ENCODE measurements around the gene SRSF12. TPM values are rescaled to one million over a fixed set of nuclear protein-coding genes. Genes with fewer than 3 reads are reported as not detected.

Gene SRSF12
- polyA plus RNA-seq, 1 donor = 2.6 TPM

- H3K27ac ChIP-seq (ENCODE audit: low read length) = no peak overlapping the region
- WGBS (ENCODE audit: insufficient coverage, low lambda C conversion rate) = 60% methylated on average over 1 of the region's 3 CpGs
- H3K4me1 ChIP-seq (ENCODE audit: control insufficient read depth, insufficient read depth, low read length) = no peaks in the 10 kb centered on the region
- no peak for DNase-seq
- H3K27me3 ChIP-seq (ENCODE audit: control insufficient read depth, insufficient read depth, low read length) = no peaks in the 10 kb centered on the region
- H3K4me3 ChIP-seq (ENCODE audit: low read length) = no peak overlapping the region
- no peaks in the 10 kb centered on the region for H3K9me3 ChIP-seq (ENCODE audit: control insufficient read depth, low read depth, low read length)
- peaks cover 26% of the 10 kb centered on the region for H3K36me3 ChIP-seq (ENCODE audit: control insufficient read depth, insufficient read depth, low read length)
These were observed 32.9 kb downstream of the SRSF12 start for GRCh38 chr6:89084954-89085353.

DNA sequence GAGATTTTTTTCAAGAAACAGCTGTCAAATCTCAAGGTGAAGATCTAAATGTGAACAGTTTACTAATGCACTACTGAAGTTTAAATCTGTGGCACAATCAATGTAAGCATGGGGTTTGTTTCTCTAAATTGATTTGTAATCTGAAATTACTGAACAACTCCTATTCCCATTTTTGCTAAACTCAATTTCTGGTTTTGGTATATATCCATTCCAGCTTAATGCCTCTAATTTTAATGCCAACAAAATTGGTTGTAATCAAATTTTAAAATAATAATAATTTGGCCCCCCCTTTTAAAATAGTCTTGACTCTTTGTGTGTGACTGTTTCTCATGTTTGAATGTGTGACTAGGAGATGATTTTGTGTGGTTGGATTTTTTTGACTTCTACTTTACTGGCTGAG lies 33.3 kb downstream of the SRSF12 start:
- Histone ChIP-seq H3K4me1 (ENCODE audit: control insufficient read depth, insufficient read depth, low read length) (no peaks in the 10 kb centered on the region), H3K27me3 (ENCODE audit: control insufficient read depth, insufficient read depth, low read length) (no peaks in the 10 kb centered on the region), H3K4me3 (ENCODE audit: low read length) (no peak overlapping the region), H3K27ac (ENCODE audit: low read length) (no peak overlapping the region), H3K9me3 (ENCODE audit: control insufficient read depth, low read depth, low read length) (no peaks in the 10 kb centered on the region), H3K36me3 (ENCODE audit: control insufficient read depth, insufficient read depth, low read length) (peaks cover 26% of the 10 kb centered on the region)
- no peak for DNase-seq

DNA sequence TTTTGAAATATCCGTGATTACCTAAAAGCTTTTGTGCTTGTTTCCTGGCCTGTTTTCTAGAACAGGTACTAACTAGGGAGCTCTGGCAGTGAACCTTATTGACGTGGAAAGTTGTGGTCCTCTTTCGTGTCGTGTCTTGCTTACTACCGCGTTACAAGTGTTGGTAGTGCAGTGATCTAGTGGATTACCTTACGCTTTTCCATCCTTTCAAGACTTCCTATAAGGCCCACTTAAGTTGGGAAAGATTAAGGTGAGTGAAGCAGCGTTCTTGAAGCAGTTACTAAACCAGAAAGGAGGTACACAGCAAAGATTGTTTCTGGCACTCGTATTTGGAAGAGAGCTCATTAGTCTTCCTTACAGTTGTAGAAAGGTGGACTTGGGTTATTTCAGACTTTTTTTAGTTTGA lies 35.4 kb downstream of the SRSF12 start:
- Histone ChIP-seq H3K27me3 (ENCODE audit: control insufficient read depth, insufficient read depth, low read length) (no peaks in the 10 kb centered on the region), H3K4me3 (ENCODE audit: low read length) (peak overlapping the region; percentile 100), H3K4me1 (ENCODE audit: control insufficient read depth, insufficient read depth, low read length) (no peaks in the 10 kb centered on the region), H3K36me3 (ENCODE audit: control insufficient read depth, insufficient read depth, low read length) (peaks cover 26% of the 10 kb centered on the region), H3K9me3 (ENCODE audit: control insufficient read depth, low read depth, low read length) (no peaks in the 10 kb centered on the region), H3K27ac (ENCODE audit: low read length) (peak overlapping the region; percentile 100)
- no CpG with 5 or more reads among the region's 9 CpGs for WGBS (ENCODE audit: insufficient coverage, low lambda C conversion rate)
- DNase-seq = peak in 1 of 2 donors; percentile 72

DNA sequence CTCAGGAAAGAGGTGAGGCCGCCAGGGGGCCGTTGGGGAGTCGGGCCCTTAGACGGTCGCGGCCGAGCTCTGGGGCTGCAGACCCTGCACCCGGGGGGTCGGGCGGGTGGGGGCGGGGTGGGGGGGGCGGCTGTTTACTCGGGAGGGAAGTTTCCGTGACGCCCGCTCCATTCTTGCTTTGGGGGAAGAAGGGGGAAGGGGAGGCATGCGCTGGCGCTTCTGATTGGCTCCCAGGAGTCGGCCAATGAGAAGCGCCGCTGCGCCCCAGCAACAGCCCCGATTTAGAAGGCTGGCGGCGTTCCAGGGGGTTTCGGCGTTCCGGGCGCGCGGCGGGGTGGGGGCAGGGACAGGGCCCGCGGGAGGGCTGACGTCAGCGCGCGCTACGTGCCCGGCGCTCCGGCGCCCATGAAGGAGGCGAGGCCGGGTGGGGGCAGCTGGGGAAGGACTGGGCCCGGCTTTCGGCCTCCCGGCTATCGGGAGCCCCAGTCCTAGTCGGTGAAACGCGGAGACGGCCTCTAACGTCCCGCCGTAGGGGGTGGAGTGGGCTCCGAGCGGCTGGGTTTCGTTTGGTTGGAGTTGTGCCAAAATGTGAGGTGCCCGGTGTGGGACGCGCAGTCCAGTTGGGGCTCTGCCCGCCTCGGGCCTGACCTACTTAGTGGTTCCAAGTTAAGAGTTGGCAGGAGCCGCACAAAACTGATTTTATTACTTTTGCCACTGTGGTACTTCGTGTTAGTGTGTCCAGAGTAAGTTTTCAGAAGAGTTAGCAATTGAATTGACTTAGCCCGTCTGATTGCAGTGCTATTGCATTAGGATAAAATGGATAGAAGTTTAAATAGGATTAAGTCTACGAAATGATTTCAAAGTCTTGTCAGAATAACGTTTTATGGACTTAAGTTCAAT lies 36.2 kb downstream of the SRSF12 start:
- H3K9me3 ChIP-seq (ENCODE audit: control insufficient read depth, low read depth, low read length) = no peaks in the 10 kb centered on the region
- no peaks in the 10 kb centered on the region for H3K27me3 ChIP-seq (ENCODE audit: control insufficient read depth, insufficient read depth, low read length)
- peak overlapping the region; percentile 100 for H3K27ac ChIP-seq (ENCODE audit: low read length)
- 0% methylated on average over 1 of the region's 69 CpGs for WGBS (ENCODE audit: insufficient coverage, low lambda C conversion rate)
- DNase-seq = peak; percentile 97 to 99
- peak overlapping the region; percentile 100 for H3K4me3 ChIP-seq (ENCODE audit: low read length)
- no peaks in the 10 kb centered on the region for H3K4me1 ChIP-seq (ENCODE audit: control insufficient read depth, insufficient read depth, low read length)
- peaks cover 26% of the 10 kb centered on the region for H3K36me3 ChIP-seq (ENCODE audit: control insufficient read depth, insufficient read depth, low read length)

GRCh38 chr6:89081129-89081422 lies 36.8 kb downstream of the SRSF12 start:
- peak overlapping the region; percentile 100 for H3K27ac ChIP-seq (ENCODE audit: low read length)
- WGBS (ENCODE audit: insufficient coverage, low lambda C conversion rate) = no CpG with 5 or more reads among the region's 36 CpGs
- H3K4me1 ChIP-seq (ENCODE audit: control insufficient read depth, insufficient read depth, low read length) = no peaks in the 10 kb centered on the region
- no peaks in the 10 kb centered on the region for H3K27me3 ChIP-seq (ENCODE audit: control insufficient read depth, insufficient read depth, low read length)
- DNase-seq = no peak
- H3K4me3 ChIP-seq (ENCODE audit: low read length) = peak overlapping the region; percentile 100
- no peaks in the 10 kb centered on the region for H3K9me3 ChIP-seq (ENCODE audit: control insufficient read depth, low read depth, low read length)
- peaks cover 25% of the 10 kb centered on the region for H3K36me3 ChIP-seq (ENCODE audit: control insufficient read depth, insufficient read depth, low read length)

DNA sequence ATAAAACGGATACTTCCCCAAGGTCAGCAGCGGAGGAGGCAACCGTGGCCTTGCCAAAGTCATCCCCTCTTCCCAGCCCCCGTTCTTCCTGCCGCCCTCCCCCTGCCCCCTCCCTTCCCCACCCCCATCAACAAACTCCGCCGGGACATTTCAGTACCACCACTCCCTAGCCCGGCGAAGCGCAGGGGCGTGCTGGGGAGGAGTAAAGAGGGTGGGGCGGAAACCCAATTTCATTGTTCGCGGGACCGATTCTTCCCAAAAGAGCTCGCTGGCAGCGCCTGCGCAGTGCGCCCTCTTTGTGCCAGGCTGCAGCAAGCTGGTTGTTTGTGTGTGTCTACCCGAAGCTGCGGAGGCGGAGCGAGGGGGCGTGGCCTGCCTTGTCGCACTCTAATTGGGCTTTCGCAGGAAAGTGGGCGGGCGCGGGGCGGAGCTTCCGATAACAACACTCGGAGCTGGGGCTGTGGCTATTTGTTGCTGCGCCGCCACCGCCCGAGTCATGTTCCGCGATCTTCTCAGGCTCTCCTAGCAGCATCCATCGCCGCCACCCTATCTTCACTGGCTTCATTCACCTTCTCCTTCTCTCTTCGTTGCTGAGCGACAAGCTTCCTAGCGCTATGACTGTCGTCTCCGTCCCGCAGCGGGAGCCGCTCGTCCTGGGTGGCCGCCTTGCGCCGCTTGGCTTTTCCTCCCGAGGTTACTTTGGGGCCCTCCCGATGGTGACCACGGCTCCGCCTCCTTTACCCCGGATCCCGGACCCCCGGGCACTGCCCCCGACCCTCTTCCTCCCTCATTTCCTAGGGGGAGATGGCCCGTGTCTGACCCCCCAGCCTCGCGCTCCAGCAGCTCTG lies 37.4 kb downstream of the SRSF12 start, which contains the start of gene PNRC1:
Gene PNRC1 (plus strand): TSS at position 471 of the 848 bp plus-strand sequence. CDS start 144 bp downstream, at position 615.
- H3K9me3 ChIP-seq (ENCODE audit: control insufficient read depth, low read depth, low read length) = no peaks in the 10 kb centered on the region
- WGBS (ENCODE audit: insufficient coverage, low lambda C conversion rate) = no CpG with 5 or more reads among the region's 63 CpGs
- peak; percentile 99 to 100 for DNase-seq
- peak within 1 kb of the TSS; percentile 100 for H3K27ac ChIP-seq (ENCODE audit: low read length)
- peaks cover 19% of the 10 kb centered on the region for H3K36me3 ChIP-seq (ENCODE audit: control insufficient read depth, insufficient read depth, low read length)
- no peaks in the 10 kb centered on the region for H3K27me3 ChIP-seq (ENCODE audit: control insufficient read depth, insufficient read depth, low read length)
- peak within 1 kb of the TSS; percentile 100 for H3K4me3 ChIP-seq (ENCODE audit: low read length)
- no peaks in the 10 kb centered on the region for H3K4me1 ChIP-seq (ENCODE audit: control insufficient read depth, insufficient read depth, low read length)

DNA sequence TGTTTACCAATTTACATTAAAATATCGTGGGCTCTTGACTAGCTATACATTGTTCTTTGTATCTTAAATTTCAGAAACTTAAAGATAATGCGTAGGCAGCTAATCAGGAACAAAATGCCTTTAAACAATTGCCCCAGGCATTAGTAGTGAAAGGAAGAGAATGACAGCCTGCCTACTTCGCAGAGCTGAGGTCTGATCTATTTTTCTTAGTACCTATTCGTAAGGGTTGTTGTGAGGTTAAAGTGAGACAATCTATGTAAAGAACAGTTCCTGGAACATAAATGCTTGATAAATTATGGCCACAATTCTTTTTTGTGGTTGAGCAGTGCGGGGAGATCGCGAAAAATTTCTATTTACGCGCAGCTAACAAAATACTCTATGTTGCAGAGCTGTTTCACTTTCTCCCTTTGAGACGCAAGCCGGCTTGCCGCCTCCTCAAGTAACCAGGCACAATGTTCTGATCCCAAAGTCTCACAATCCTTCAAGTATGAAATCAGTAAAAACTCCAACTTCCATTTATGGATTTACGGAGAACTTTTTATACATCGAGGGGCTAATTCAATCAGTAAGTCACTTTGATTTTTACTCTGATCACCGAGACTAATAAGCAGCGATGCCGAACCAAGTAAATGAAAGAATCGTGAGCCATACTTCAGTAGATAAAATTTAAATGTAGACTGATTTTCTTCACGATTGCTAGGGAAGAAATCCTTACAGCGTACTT lies 38.2 kb downstream of the SRSF12 start:
- 0% methylated on average over 1 of the region's 20 CpGs for WGBS (ENCODE audit: insufficient coverage, low lambda C conversion rate)
- Histone ChIP-seq H3K27ac (ENCODE audit: low read length) (peak overlapping the region; percentile 100), H3K4me3 (ENCODE audit: low read length) (peak overlapping the region; percentile 100), H3K4me1 (ENCODE audit: control insufficient read depth, insufficient read depth, low read length) (no peaks in the 10 kb centered on the region), H3K9me3 (ENCODE audit: control insufficient read depth, low read depth, low read length) (no peaks in the 10 kb centered on the region), H3K27me3 (ENCODE audit: control insufficient read depth, insufficient read depth, low read length) (no peaks in the 10 kb centered on the region), H3K36me3 (ENCODE audit: control insufficient read depth, insufficient read depth, low read length) (peaks cover 11% of the 10 kb centered on the region)
- DNase-seq = peak; percentile 43 to 83

GRCh38 chr6:89073840-89074239 lies 44.0 kb downstream of the SRSF12 start:
- Histone ChIP-seq H3K36me3 (ENCODE audit: control insufficient read depth, insufficient read depth, low read length) (no peaks in the 10 kb centered on the region), H3K9me3 (ENCODE audit: control insufficient read depth, low read depth, low read length) (no peaks in the 10 kb centered on the region), H3K27me3 (ENCODE audit: control insufficient read depth, insufficient read depth, low read length) (no peaks in the 10 kb centered on the region), H3K27ac (ENCODE audit: low read length) (no peak overlapping the region), H3K4me3 (ENCODE audit: low read length) (no peak overlapping the region), H3K4me1 (ENCODE audit: control insufficient read depth, insufficient read depth, low read length) (peaks cover 2% of the 10 kb centered on the region)
- DNase-seq = no peak
- WGBS (ENCODE audit: insufficient coverage, low lambda C conversion rate) = 83% methylated on average over 1 of the region's 2 CpGs

GRCh38 chr6:89073014-89073620 lies 44.8 kb downstream of the SRSF12 start:
- Histone ChIP-seq H3K4me3 (ENCODE audit: low read length) (no peak overlapping the region), H3K4me1 (ENCODE audit: control insufficient read depth, insufficient read depth, low read length) (peaks cover 2% of the 10 kb centered on the region), H3K27ac (ENCODE audit: low read length) (no peak overlapping the region), H3K9me3 (ENCODE audit: control insufficient read depth, low read depth, low read length) (no peaks in the 10 kb centered on the region), H3K36me3 (ENCODE audit: control insufficient read depth, insufficient read depth, low read length) (no peaks in the 10 kb centered on the region), H3K27me3 (ENCODE audit: control insufficient read depth, insufficient read depth, low read length) (no peaks in the 10 kb centered on the region)
- DNase-seq = no peak
- WGBS (ENCODE audit: insufficient coverage, low lambda C conversion rate) = 100% methylated on average over 1 of the region's 4 CpGs

- Histone ChIP-seq H3K4me1 (ENCODE audit: control insufficient read depth, insufficient read depth, low read length) (peaks cover 7% of the 10 kb centered on the region), H3K27ac (ENCODE audit: low read length) (no peak overlapping the region), H3K4me3 (ENCODE audit: low read length) (no peak overlapping the region), H3K36me3 (ENCODE audit: control insufficient read depth, insufficient read depth, low read length) (no peaks in the 10 kb centered on the region), H3K27me3 (ENCODE audit: control insufficient read depth, insufficient read depth, low read length) (no peaks in the 10 kb centered on the region), H3K9me3 (ENCODE audit: control insufficient read depth, low read depth, low read length) (no peaks in the 10 kb centered on the region)
- peak in 1 of 2 donors; percentile 50 for DNase-seq
These were observed 46.8 kb downstream of the SRSF12 start for GRCh38 chr6:89071036-89071435.
